GM12878 (cell line): ENCODE results near the gene PRPF18. TPM values are rescaled to one million over a fixed set of nuclear protein-coding genes. Genes with fewer than 3 reads are reported as not detected.

Experiments
- ATF3 ChIP-seq: IDR thresholded peaks from 2 replicates; pipeline ENCODE4 v1.6.1; 2011; ENCODE audit warnings: low read depth, mild to moderate bottlenecking, low read length, moderate library complexity, borderline replicate concordance; ENCODE audit errors: extremely low read depth
- CEBPB ChIP-seq, 2 experiments: fragments of 150-350 bp in 1 of 2; IDR thresholded peaks; 2 replicates each; pipeline ENCODE4 v1.6.1; 2012 to 2014; ENCODE audit warnings: low read depth in 2 of 2, low read length in 2 of 2, borderline replicate concordance in 1 of 2, inconsistent platforms in 1 of 2
- CHD4 ChIP-seq: fragments of 200-600 bp; sonication (generic); IDR thresholded peaks from 2 replicates; pipeline ENCODE4 v1.6.1; 2016; ENCODE audit warnings: mild to moderate bottlenecking
- CUX1 ChIP-seq: IDR thresholded peaks from 2 replicates; pipeline ENCODE4 v1.6.1; 2012; ENCODE audit warnings: improper control_type of control experiment, low read depth, low read length; ENCODE audit not compliant: insufficient replicate concordance
- KAT2A ChIP-seq: conservative IDR thresholded peaks from 2 replicates; pipeline ENCODE4 v1.6.1; 2011; ENCODE audit warnings: low read depth, low read length; ENCODE audit not compliant: control insufficient read depth
- MYB ChIP-seq: fragments of 150-350 bp; IDR thresholded peaks from 2 replicates; pipeline ENCODE4 v1.6.1; 2014; ENCODE audit warnings: mild to moderate bottlenecking, low read depth, low read length, borderline replicate concordance
- PML ChIP-seq: IDR thresholded peaks from 2 replicates; pipeline ENCODE4 v1.6.1; 2012; ENCODE audit warnings: low read length, inconsistent platforms
- TARDBP ChIP-seq: IDR thresholded peaks from 2 replicates; pipeline ENCODE4 v1.6.1; 2016; ENCODE audit warnings: borderline replicate concordance
- TCF3 ChIP-seq: IDR thresholded peaks from 2 replicates; pipeline ENCODE4 v1.6.1; 2012; ENCODE audit warnings: low read depth, mild to moderate bottlenecking, low read length, borderline replicate concordance; ENCODE audit not compliant: insufficient read depth
- ZNF217 ChIP-seq: fragments of 450-650 bp; IDR thresholded peaks from 2 replicates; pipeline ENCODE4 v1.6.1; 2017; ENCODE audit warnings: antibody characterized with exemption, mild to moderate bottlenecking
- ZNF274 ChIP-seq: IDR thresholded peaks from one replicate; pipeline ENCODE4 v1.8.0; 2011; ENCODE audit not compliant: insufficient read length, insufficient read depth
- ZNF622 ChIP-seq: fragments of 450-650 bp; IDR thresholded peaks from 2 replicates; pipeline ENCODE4 v1.6.1; 2017; ENCODE audit warnings: mild to moderate bottlenecking, inconsistent platforms
- polyA plus RNA-seq, 11 experiments: library from polyadenylated mRNA; depleted of rRNA in 4 of 11; unstranded in 6 of 11; stranded (reverse) in 5 of 11; fragments of >200 nt; fragmentation: Nextera tagmentation in 4 of 11; fragmentation: Illumina TruSeq in 1 of 11; extraction: Ambion mirVana in 4 of 11; extraction: Trizol in 1 of 11; gene quantifications; 1 replicate in 1 of 11; 2 replicates in 10 of 11; pipeline versions ENCODE4 v1.2.1 to v1.2.3, GENCODE V29; 2011 to 2016; ENCODE audit warnings: inconsistent platforms in 2 of 11, missing spikeins in 2 of 11, low read depth in 1 of 11
- total RNA-seq, 4 experiments: library from RNA; depleted of rRNA in 3 of 4; stranded (reverse); fragments of >200 nt in 3 of 4; fragmentation: Illumina TruSeq in 1 of 4; extraction: Trizol in 1 of 4; gene quantifications; 2 replicates each; pipeline versions ENCODE4 v1.2.1 to v1.2.3, GENCODE V29; 2013 to 2021
- TF ChIP-seq, protein P1 (sequence below): fragments of 450-650 bp; IDR thresholded peaks from 2 replicates; pipeline ENCODE4 v1.6.1; 2016; ENCODE audit warnings: mild to moderate bottlenecking
- TF ChIP-seq, protein P2 (sequence below): IDR thresholded peaks from 2 replicates; pipeline ENCODE4 v1.6.1; 2012; ENCODE audit warnings: mild to moderate bottlenecking, low read depth, low read length
- TF ChIP-seq, protein P3 (sequence below): fragments of 450-650 bp; formaldehyde crosslinking; IDR thresholded peaks from 2 replicates; pipeline ENCODE4 v1.4.0; 2022; ENCODE audit warnings: mild to moderate bottlenecking, moderate library complexity

PRPF18 gene
- total and polyA plus RNA-seq, 10 of the 15 experiments (the other 5 are each of a cell fraction or from before 2014, with no cell fraction given) = 15.6 to 35.8 (median 28.8) TPM

DNA sequence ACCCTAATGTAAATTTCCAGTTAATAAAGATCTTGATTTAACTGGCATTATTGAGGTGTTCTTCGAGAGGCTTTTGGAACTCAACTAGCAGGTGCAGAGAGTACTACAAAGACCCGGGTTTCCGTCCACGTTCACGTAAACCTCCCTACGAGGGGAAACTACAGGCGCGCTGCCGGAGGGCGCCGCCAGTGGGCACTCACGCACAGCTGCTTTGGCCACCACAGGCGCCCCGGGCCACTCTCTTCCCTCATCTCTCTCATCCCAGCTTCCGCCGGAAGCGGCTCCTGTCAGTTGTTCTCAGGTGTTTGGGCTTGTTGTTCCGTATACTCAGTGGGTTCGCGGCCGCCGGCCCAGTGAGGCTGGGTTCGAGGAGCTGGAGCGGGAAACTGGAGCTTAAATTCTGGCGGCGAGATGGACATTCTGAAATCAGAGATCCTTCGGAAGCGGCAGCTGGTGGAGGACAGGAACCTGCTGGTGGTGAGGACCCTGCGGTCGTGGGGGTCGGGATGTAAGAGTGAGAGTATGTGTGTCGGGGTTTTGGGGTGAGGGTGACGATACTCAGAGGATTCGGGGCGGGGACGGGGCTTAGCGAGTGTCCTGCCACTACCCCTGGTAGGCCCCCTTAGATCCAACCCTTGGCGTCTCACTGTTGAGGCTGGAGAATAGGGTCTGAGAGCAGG lies at the start of gene PRPF18 (continued):
- no peak for TF ChIP-seq CUX1
- TF ChIP-seq KAT2A = no peak
- TF ChIP-seq, protein P1, sequence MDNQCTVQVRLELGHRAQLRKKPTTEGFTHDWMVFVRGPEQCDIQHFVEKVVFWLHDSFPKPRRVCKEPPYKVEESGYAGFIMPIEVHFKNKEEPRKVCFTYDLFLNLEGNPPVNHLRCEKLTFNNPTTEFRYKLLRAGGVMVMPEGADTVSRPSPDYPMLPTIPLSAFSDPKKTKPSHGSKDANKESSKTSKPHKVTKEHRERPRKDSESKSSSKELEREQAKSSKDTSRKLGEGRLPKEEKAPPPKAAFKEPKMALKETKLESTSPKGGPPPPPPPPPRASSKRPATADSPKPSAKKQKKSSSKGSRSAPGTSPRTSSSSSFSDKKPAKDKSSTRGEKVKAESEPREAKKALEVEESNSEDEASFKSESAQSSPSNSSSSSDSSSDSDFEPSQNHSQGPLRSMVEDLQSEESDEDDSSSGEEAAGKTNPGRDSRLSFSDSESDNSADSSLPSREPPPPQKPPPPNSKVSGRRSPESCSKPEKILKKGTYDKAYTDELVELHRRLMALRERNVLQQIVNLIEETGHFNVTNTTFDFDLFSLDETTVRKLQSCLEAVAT = peak; percentile 80
- TF ChIP-seq ATF3 = 0 out of 2 replicates have a peak, but pooled peaks have one; percentile 17
- TF ChIP-seq CEBPB (IDR thresholded peaks at IDR 0.05; ENCODE audit: borderline replicate concordance in 1 of 2, low read depth in 2 of 2, low read length in 2 of 2) = no peak
- TF ChIP-seq ZNF622 = no peak
- TF ChIP-seq, protein P2, sequence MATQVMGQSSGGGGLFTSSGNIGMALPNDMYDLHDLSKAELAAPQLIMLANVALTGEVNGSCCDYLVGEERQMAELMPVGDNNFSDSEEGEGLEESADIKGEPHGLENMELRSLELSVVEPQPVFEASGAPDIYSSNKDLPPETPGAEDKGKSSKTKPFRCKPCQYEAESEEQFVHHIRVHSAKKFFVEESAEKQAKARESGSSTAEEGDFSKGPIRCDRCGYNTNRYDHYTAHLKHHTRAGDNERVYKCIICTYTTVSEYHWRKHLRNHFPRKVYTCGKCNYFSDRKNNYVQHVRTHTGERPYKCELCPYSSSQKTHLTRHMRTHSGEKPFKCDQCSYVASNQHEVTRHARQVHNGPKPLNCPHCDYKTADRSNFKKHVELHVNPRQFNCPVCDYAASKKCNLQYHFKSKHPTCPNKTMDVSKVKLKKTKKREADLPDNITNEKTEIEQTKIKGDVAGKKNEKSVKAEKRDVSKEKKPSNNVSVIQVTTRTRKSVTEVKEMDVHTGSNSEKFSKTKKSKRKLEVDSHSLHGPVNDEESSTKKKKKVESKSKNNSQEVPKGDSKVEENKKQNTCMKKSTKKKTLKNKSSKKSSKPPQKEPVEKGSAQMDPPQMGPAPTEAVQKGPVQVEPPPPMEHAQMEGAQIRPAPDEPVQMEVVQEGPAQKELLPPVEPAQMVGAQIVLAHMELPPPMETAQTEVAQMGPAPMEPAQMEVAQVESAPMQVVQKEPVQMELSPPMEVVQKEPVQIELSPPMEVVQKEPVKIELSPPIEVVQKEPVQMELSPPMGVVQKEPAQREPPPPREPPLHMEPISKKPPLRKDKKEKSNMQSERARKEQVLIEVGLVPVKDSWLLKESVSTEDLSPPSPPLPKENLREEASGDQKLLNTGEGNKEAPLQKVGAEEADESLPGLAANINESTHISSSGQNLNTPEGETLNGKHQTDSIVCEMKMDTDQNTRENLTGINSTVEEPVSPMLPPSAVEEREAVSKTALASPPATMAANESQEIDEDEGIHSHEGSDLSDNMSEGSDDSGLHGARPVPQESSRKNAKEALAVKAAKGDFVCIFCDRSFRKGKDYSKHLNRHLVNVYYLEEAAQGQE = no peak
- 0 out of 2 replicates have a peak, but pooled peaks have one; percentile 53 for TF ChIP-seq PML
- TF ChIP-seq ZNF274 = no peak
- no peak for TF ChIP-seq ZNF217
- TF ChIP-seq TCF3 = peak; percentile 61; the same call in 1 of the 2 replicates
- no peak for TF ChIP-seq TARDBP
- 0 out of 2 replicates have a peak, but pooled peaks have one; percentile 24 for TF ChIP-seq MYB
- no peak for TF ChIP-seq CHD4
- TF ChIP-seq, protein P3, sequence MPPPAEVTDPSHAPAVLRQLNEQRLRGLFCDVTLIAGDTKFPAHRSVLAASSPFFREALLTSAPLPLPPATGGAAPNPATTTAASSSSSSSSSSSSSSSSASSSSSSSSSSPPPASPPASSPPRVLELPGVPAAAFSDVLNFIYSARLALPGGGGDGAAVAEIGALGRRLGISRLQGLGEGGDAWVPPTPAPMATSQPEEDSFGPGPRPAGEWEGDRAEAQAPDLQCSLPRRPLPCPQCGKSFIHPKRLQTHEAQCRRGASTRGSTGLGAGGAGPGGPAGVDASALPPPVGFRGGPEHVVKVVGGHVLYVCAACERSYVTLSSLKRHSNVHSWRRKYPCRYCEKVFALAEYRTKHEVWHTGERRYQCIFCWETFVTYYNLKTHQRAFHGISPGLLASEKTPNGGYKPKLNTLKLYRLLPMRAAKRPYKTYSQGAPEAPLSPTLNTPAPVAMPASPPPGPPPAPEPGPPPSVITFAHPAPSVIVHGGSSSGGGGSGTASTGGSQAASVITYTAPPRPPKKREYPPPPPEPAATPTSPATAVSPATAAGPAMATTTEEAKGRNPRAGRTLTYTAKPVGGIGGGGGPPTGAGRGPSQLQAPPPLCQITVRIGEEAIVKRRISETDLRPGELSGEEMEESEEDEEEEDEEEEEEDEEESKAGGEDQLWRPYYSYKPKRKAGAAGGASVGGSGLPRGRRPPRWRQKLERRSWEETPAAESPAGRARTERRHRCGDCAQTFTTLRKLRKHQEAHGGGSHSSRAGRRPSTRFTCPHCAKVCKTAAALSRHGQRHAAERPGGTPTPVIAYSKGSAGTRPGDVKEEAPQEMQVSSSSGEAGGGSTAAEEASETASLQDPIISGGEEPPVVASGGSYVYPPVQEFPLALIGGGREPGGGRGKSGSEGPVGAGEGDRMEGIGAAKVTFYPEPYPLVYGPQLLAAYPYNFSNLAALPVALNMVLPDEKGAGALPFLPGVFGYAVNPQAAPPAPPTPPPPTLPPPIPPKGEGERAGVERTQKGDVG (CRISPR knock-in tag) = no peak
